HG03457 (cell line): ENCODE data around the gene NR2F6.
"Not testable (repeated sequence)": the region's sequence is repeated elsewhere in the genome, so short reads cannot be mapped to it uniquely, and the experiment has no call there.

Source experiments
- ATAC-seq: cut with Tn5 transposase; IDR thresholded peaks from one replicate; pipeline ENCODE4 v1.9.1; 2021; ENCODE audit warnings: moderate number of reproducible peaks; ENCODE audit not compliant: unreplicated experiment

Gene NR2F6

GRCh38 chr19:17213334-17213733 lies 32.4 kb downstream of the NR2F6 start:
- ATAC-seq = no peak

DNA sequence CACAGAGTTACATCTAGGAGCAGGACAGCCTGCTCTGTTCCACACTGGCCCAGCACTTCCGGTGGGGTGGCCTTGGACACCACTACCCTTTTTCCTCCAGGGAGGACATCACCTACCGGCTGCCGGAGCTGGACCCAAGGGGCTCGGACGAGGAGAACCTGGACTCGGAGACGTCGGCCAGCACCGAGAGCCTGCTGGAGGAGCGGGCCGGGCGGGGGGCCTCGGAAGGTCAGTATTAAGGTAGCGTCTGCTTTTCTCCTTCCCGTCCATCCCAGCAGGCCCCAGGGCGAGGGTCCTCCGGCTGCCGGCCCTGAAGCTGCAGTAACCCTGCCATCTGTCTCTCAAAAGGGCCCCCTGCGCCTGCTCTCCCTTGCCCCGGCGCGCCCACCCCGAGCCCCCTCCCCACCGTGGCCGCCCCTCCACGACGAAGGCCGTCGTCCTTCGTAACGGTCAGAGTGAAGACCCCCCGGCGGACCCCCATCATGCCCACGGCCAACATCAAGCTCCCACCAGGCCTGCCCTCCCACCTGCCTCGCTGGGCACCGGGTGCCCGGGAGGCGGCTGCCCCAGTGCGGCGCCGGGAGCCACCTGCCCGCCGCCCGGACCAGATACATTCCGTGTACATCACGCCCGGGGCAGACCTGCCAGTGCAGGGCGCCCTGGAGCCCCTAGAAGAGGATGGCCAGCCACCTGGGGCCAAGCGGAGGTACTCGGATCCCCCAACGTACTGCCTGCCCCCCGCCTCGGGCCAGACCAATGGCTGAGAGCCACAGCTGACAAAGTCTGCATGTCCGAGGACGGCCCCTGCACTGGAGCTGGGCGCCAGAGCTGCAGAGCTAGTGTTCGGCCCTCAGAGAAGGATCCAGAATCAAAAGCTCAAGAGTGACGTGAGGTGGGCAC lies 33.9 kb downstream of the NR2F6 start:
- no peak for ATAC-seq

DNA sequence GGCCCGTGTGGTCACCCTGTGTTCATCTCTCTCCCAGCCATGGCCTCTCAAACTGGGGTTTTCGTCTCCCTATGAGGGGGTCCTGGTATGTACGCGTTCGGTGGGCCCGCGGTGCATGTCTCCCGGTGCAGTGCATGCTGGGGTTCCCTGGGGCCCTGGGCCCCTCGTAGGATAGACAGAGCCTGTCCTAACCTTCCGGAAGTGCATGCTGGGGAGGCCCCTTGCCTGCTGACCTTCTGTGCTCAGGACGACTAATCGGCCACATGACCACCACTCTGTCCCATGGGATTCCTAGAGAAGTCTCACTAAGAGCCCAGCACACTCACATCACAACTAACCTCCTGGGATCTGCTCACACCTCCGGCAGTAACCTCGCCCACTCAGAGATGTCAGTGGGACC lies 35.4 kb downstream of the NR2F6 start:
- no peak for ATAC-seq

GRCh38 chr19:17209126-17210036 lies 36.3 kb downstream of the NR2F6 start:
- ATAC-seq = no peak

DNA sequence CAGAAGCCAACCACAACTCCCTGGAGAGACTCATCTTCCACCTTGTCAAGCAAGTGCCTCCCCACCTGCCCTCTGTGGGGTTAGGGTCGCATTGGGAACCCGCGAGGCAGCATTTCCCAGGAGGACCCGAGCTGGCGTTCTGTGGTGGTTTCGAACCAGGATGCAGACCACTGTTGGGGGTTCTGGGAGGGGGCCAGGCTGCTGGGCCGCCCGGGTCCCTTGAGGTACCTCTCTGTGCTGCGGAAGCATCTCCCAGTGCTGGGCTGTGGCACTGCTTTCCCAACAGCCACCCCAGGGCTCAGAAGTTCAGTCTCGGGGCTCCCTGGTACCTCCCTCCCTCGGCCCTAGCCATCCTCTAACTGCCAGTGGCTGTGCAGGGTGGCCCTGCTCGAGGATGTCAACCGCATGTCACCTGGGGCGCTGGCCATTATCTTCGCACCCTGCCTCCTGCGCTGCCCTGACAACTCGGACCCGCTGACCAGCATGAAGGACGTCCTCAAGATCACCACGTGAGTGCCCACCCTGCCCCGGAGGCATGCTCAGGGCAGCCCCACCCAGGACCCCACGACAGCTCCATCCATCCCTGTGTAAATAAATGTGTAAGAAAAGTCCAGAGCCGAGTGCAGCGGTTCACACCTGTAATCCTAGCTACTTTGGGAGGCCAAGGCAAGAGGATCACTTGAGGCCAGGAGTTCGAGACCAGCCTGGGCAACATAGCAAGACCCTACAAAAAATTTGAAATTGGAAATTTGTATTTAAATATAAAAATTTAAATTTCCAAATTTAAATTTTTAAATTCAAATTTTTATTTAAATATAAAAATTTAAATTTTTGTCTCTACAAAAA lies 38.8 kb downstream of the NR2F6 start:
- ATAC-seq = no peak

- no peak for ATAC-seq
These were observed 40.2 kb downstream of the NR2F6 start for GRCh38 chr19:17205237-17206140.

- ATAC-seq = no peak
These were observed 43.0 kb downstream of the NR2F6 start for GRCh38 chr19:17202713-17203112.

DNA sequence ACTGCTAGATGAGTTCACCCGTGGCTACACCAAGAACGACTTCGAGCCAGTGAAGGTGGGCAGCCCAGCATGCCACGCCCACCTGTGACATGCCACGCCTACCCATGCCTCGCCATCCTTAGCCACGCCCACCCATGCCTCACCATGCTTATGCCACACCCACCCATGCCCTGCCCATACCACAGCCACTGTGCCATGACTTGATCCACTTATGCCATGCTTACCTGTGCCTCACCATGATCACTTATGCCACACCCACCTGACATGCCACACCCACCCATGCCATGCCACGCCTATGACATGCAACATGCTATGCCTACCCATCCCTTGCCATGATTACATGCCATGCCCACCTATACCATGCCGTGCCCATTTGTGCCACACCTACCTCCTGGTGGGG lies 43.5 kb downstream of the NR2F6 start:
- no peak for ATAC-seq

DNA sequence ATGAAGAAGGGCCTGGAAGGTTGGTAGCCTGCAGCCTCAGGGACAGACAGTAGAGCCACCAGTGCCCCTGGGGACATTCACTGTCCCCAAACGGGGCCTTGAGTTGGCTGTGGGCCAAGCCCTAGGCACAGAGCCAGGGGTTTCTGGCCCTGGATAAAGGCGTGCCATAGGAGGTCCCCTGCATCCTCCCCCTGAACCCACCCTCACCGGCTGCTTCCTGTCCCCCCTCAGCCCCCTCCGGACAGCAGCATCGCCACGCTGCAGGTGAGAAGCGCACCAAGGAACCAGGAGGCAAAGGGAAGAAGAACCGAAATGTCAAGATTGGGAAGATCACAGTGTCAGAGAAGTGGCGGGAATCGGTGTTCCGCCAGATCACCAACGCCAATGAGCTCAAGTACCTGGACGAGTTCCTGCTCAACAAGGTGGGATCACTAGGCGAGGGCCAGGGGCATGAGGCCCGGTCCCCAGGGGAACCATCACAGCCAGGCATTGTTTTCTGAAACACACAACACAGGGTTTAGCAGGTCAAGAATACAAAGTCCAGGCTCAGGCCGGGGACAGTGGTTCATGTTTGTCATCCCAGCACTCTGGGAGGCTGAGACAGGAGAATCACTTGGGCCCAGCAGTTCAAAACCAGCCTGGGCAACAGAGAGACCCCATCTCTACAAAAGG lies 45.2 kb downstream of the NR2F6 start:
- ATAC-seq = no peak

GRCh38 chr19:17197666-17198065 lies 48.1 kb downstream of the NR2F6 start:
- ATAC-seq = no peak

- ATAC-seq = no peak
These were observed 49.1 kb downstream of the NR2F6 start for GRCh38 chr19:17196610-17197009.

GRCh38 chr19:17195106-17195505 lies 50.6 kb downstream of the NR2F6 start:
- ATAC-seq = no peak

DNA sequence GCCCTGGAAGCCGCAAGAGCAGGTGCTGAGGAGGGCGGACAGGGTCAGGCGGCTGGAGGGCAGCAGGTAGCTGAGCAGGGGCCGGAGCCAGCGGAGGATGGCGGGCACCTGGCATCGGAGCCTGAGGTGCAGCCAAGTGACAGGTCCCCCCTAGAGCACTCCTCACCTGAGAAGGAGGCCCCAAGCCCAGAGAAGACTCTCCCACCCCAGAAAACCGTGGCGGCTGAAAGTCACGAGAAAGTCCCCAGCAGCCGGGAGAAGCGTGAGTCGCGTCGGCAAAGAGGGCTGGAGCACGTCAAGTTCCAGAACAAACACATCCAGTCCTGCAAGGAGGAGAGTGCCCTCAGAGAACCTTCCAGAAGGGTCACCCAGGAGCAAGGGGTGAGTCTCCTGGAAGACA lies 51.1 kb downstream of the NR2F6 start:
- no peak for ATAC-seq

DNA sequence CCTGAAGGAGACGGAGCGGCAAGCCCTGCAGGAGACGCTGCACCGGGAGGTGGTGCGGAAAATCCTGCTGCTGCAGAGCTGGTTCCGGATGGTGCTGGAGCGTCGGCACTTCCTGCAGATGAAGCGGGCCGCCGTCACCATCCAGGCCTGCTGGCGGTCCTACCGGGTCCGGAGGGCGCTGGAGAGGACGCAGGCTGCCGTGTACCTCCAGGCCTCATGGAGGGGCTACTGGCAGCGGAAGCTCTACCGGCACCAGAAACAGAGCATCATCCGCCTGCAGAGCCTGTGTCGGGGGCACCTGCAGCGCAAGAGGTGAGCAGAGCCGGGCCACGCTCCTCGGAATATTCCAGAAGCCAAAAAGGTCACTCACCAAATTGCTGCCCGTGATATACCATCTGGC lies 53.0 kb downstream of the NR2F6 start:
- ATAC-seq = no peak

DNA sequence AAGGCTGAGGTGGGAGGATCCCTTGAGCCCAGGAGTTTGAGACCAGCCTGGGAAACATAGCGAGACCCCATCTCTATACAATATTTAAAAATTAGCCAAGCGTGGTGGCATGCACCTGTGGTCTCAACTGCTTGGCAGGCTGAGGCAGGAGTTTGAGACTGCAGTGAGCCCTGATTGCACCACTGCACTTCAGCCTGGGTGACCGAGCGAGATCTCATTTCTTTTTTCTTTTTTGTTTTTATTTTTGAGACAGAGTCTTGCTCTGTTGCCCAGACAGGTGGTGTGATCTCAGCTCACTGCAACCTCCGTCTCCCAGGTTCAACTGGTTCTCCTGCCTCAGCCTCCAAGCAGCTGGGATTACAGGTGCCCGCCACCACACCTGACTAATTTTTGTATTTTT lies 54.0 kb downstream of the NR2F6 start:
- not testable (repeated sequence) for ATAC-seq

- no peak for ATAC-seq
These were observed 60.1 kb downstream of the NR2F6 start for GRCh38 chr19:17185590-17185989.

DNA sequence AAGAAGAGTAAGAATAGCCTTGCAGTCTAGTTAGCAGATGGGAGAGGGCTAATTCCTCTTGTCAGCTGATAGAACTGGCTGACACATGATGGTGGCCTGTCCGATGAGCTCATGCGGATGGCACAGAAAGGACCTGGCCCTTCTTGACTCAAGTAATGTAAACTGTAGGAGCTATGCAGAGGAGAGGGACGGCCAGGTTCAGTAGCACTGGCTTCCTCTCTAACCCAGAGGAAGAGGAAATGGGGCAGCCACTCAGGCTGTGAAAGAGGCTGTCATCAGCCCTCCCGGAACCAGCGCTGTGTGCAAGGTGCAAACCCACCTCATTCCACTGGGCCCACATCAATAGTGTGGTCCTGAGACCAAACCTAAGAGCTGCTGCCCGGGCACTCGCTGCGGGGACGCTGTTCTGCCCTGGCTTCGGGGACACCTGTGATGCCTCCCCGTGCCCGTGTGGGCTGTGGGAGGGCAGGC lies 61.3 kb downstream of the NR2F6 start:
- no peak for ATAC-seq

DNA sequence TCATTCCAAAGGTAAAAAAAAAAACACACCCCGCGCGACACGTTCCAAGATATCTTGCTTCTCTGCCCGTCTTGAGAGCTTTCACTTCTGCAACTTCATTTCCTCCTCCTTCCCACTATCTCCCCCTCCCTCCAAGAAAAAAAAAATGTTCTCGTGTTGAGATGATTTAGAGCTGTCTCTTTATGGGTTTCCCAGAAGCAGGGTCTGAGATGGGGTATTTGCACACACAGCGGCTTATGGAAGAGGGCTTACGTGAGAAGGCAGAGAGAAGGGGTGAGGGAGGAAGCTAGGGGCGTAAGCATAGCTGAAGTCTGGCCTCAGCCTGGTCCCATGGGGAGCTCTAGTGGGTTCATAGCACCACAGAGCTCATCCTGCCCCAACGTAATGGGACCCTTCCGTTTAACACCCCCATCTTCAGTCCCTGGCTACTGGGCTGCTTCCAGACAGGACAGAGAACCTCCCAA lies 61.8 kb downstream of the NR2F6 start:
- ATAC-seq = no peak

- ATAC-seq = no peak
These were observed 62.4 kb downstream of the NR2F6 start for GRCh38 chr19:17183271-17183761.
